Mammary epithelial cell (primary cell): ENCODE measurements around the gene NRBF2.

ENCODE experiments used
- EZH2 ChIP-seq: IDR thresholded peaks from 2 replicates; pipeline ENCODE4 v1.6.1; 2012; ENCODE audit warnings: low read length, inconsistent platforms, borderline replicate concordance
- TF ChIP-seq, protein P1 (sequence below), 2 donors: IDR thresholded peaks in 1 of 2; conservative IDR thresholded peaks in 1 of 2; 2 replicates each; pipeline ENCODE4 v1.5.1; 2011 to 2012; ENCODE audit warnings: inconsistent platforms in 2 of 2, low read length in 2 of 2, mild to moderate bottlenecking in 2 of 2, control low read depth in 1 of 2, low read depth in 1 of 2; ENCODE audit not compliant: insufficient read depth in 1 of 2; ENCODE audit errors: extremely low read depth in 1 of 2

DNA sequence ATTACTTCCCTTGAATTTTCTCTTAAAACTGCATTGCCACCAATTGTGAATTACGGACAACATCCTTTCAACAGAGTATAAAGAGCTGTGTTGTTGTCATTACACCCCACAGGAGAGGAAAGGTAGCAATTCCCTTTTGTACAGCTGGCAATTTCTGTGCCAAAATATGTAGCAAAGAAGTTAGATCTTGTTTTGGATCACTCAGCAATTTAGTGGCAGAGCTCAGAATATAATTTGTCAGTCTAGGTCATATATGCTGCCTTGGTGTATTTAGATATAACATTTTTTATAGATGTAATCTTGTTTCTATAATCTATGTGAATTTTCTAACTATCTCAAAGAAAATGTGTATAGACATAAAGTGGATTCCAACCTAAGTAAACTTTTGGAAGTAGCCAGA lies 38.8 kb downstream of the NRBF2 start:
- TF ChIP-seq, protein P1, sequence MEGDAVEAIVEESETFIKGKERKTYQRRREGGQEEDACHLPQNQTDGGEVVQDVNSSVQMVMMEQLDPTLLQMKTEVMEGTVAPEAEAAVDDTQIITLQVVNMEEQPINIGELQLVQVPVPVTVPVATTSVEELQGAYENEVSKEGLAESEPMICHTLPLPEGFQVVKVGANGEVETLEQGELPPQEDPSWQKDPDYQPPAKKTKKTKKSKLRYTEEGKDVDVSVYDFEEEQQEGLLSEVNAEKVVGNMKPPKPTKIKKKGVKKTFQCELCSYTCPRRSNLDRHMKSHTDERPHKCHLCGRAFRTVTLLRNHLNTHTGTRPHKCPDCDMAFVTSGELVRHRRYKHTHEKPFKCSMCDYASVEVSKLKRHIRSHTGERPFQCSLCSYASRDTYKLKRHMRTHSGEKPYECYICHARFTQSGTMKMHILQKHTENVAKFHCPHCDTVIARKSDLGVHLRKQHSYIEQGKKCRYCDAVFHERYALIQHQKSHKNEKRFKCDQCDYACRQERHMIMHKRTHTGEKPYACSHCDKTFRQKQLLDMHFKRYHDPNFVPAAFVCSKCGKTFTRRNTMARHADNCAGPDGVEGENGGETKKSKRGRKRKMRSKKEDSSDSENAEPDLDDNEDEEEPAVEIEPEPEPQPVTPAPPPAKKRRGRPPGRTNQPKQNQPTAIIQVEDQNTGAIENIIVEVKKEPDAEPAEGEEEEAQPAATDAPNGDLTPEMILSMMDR (conservative IDR thresholded peaks at IDR 0.05 in 1 of 2, IDR thresholded peaks at IDR 0.05 in 1 of 2; ENCODE audit: extremely low read depth in 1 of 2, insufficient read depth in 1 of 2, low read depth in 1 of 2, low read length in 2 of 2): no peak
- TF ChIP-seq EZH2: no peak
